BLaER1 treated with 17β-estradiol and CSF1 and Interleukin-3, amounts not matched to agents 10 nM and 100 nM (cell line): ENCODE data around the gene SERAC1.

Source experiments
- H3K27ac ChIP-seq, 11 experiments: shearing (Covaris generic); formaldehyde crosslinking; 2 replicates each; pipeline ENCODE4 v1.8.1; 2022
- H3K27me3 ChIP-seq, 11 experiments: shearing (Covaris generic); formaldehyde crosslinking; 2 replicates each; pipeline ENCODE4 v1.8.1; 2022
- H3K36me3 ChIP-seq, 11 experiments: shearing (Covaris generic); formaldehyde crosslinking; 2 replicates each; pipeline ENCODE4 v1.8.1; 2022
- H3K4me1 ChIP-seq, 10 experiments: shearing (Covaris generic); formaldehyde crosslinking; 2 replicates each; pipeline ENCODE4 v1.8.1; 2022
- H3K4me2 ChIP-seq, 11 experiments: shearing (Covaris generic); formaldehyde crosslinking; 2 replicates each; pipeline ENCODE4 v1.8.1; 2022
- H3K4me3 ChIP-seq, 10 experiments: shearing (Covaris generic); formaldehyde crosslinking; 2 replicates each; pipeline ENCODE4 v1.8.1; 2022
- H3K9ac ChIP-seq, 11 experiments: shearing (Covaris generic); formaldehyde crosslinking; 2 replicates each; pipeline ENCODE4 v1.8.1; 2022
- H3K9me3 ChIP-seq, 11 experiments: shearing (Covaris generic); formaldehyde crosslinking; replicated peaks in 1 of 11; 2 replicates each; pipeline ENCODE4 v1.8.1; 2022
- H4K20me1 ChIP-seq, 11 experiments: shearing (Covaris generic); formaldehyde crosslinking; 2 replicates each; pipeline ENCODE4 v1.8.1; 2022
- Cebpa-rat ChIP-seq, 11 experiments: shearing (Covaris generic); IDR thresholded peaks; 2 replicates each; pipeline ENCODE4 v1.8.1; 2022

Gene SERAC1

GRCh38 chr6:158150701-158151100 lies 17.4 kb downstream of the SERAC1 start:
- no peaks in the 10 kb centered on the region for H3K27me3 ChIP-seq
- H3K27ac ChIP-seq = no peak overlapping the region
- H3K36me3 ChIP-seq = peaks cover 5 to 92% (median 17%) of the 10 kb centered on the region in 11 experiments; a peak in 17 of 22 replicates
- H4K20me1 ChIP-seq = peaks cover 0 to 6% (median 0%) of the 10 kb centered on the region in 11 experiments; a peak in 2 of 22 replicates
- H3K9ac ChIP-seq = no peak overlapping the region
- TF ChIP-seq Cebpa-rat (IDR thresholded peaks at IDR 0.05) = no peak
- no peaks in the 10 kb centered on the region for H3K9me3 ChIP-seq
- no peak overlapping the region for H3K4me2 ChIP-seq
- no peak overlapping the region for H3K4me3 ChIP-seq
- no peaks in the 10 kb centered on the region for H3K4me1 ChIP-seq

GRCh38 chr6:158149641-158150040 lies 18.4 kb downstream of the SERAC1 start:
- no peaks in the 10 kb centered on the region for H3K27me3 ChIP-seq
- no peaks in the 10 kb centered on the region for H3K4me1 ChIP-seq
- H3K9me3 ChIP-seq = no peaks in the 10 kb centered on the region
- no peak overlapping the region for H3K27ac ChIP-seq
- no peak overlapping the region for H3K4me2 ChIP-seq
- no peak overlapping the region for H3K4me3 ChIP-seq
- no peak overlapping the region for H3K9ac ChIP-seq
- peaks cover 5 to 92% (median 14%) of the 10 kb centered on the region in 11 experiments; a peak in 17 of 22 replicates for H3K36me3 ChIP-seq
- H4K20me1 ChIP-seq = peaks cover 0 to 3% (median 0%) of the 10 kb centered on the region in 11 experiments; a peak in 2 of 22 replicates
- no peak for TF ChIP-seq Cebpa-rat (IDR thresholded peaks at IDR 0.05)

- H4K20me1 ChIP-seq = no peaks in the 10 kb centered on the region
- no peak overlapping the region for H3K27ac ChIP-seq
- no peak overlapping the region for H3K4me3 ChIP-seq
- no peak overlapping the region for H3K9ac ChIP-seq
- H3K4me2 ChIP-seq = no peak overlapping the region
- no peak for TF ChIP-seq Cebpa-rat (IDR thresholded peaks at IDR 0.05)
- H3K27me3 ChIP-seq = no peaks in the 10 kb centered on the region
- no peaks in the 10 kb centered on the region for H3K9me3 ChIP-seq
- peaks cover 0 to 4% (median 0%) of the 10 kb centered on the region in 10 experiments; a peak in 4 of 20 replicates for H3K4me1 ChIP-seq
- H3K36me3 ChIP-seq = peaks cover 13 to 87% (median 31%) of the 10 kb centered on the region in 11 experiments; a peak in 21 of 22 replicates
Measured at GRCh38 chr6:158143700-158144099, 24.4 kb downstream of the SERAC1 start.

GRCh38 chr6:158142789-158143188 lies 25.3 kb downstream of the SERAC1 start:
- Histone ChIP-seq H3K36me3 (peaks cover 13 to 86% (median 31%) of the 10 kb centered on the region in 11 experiments; a peak in 21 of 22 replicates), H3K27ac (no peak overlapping the region), H3K9ac (no peak overlapping the region), H3K27me3 (no peaks in the 10 kb centered on the region), H3K4me3 (no peak overlapping the region), H3K9me3 (no peaks in the 10 kb centered on the region), H4K20me1 (no peaks in the 10 kb centered on the region), H3K4me1 (peaks cover 0 to 9% (median 0%) of the 10 kb centered on the region in 10 experiments; a peak in 4 of 20 replicates), H3K4me2 (no peak overlapping the region)
- no peak for TF ChIP-seq Cebpa-rat (IDR thresholded peaks at IDR 0.05)

GRCh38 chr6:158131926-158132325 lies 36.1 kb downstream of the SERAC1 start:
- H3K27ac ChIP-seq = no peak overlapping the region
- no peak overlapping the region for H3K9ac ChIP-seq
- H3K4me2 ChIP-seq = no peak overlapping the region
- peaks cover 0 to 35% (median 0%) of the 10 kb centered on the region in 11 experiments; a peak in 5 of 22 replicates for H3K36me3 ChIP-seq
- H3K27me3 ChIP-seq = no peaks in the 10 kb centered on the region
- peaks cover 0 to 4% (median 0%) of the 10 kb centered on the region in 10 experiments; a peak in 1 of 20 replicates for H3K4me1 ChIP-seq
- no peaks in the 10 kb centered on the region for H3K9me3 ChIP-seq
- no peak overlapping the region for H3K4me3 ChIP-seq
- H4K20me1 ChIP-seq = peaks cover 0 to 4% (median 0%) of the 10 kb centered on the region in 11 experiments; a peak in 1 of 22 replicates
- no peak for TF ChIP-seq Cebpa-rat (IDR thresholded peaks at IDR 0.05)

GRCh38 chr6:158125271-158125670 lies 42.8 kb downstream of the SERAC1 start:
- Histone ChIP-seq H3K9me3 (no peaks in the 10 kb centered on the region), H3K4me2 (no peak overlapping the region), H3K9ac (no peak overlapping the region), H3K36me3 (peaks cover 0 to 80% (median 6%) of the 10 kb centered on the region in 11 experiments; a peak in 9 of 22 replicates), H3K4me3 (no peak overlapping the region), H3K4me1 (no peaks in the 10 kb centered on the region), H3K27me3 (no peaks in the 10 kb centered on the region), H3K27ac (no peak overlapping the region), H4K20me1 (no peaks in the 10 kb centered on the region)
- no peak for TF ChIP-seq Cebpa-rat (IDR thresholded peaks at IDR 0.05)

- Histone ChIP-seq H3K36me3 (peaks cover 0 to 80% (median 6%) of the 10 kb centered on the region in 11 experiments; a peak in 9 of 22 replicates), H3K4me2 (no peak overlapping the region), H3K27me3 (no peaks in the 10 kb centered on the region), H3K4me3 (no peak overlapping the region), H4K20me1 (no peaks in the 10 kb centered on the region), H3K9ac (no peak overlapping the region), H3K9me3 (no peaks in the 10 kb centered on the region), H3K27ac (no peak overlapping the region), H3K4me1 (no peaks in the 10 kb centered on the region)
- TF ChIP-seq Cebpa-rat (IDR thresholded peaks at IDR 0.05) = no peak
Measured at GRCh38 chr6:158124288-158124687, 43.8 kb downstream of the SERAC1 start.

- H4K20me1 ChIP-seq = no peaks in the 10 kb centered on the region
- H3K9ac ChIP-seq = no peak overlapping the region
- H3K4me2 ChIP-seq = no peak overlapping the region
- H3K36me3 ChIP-seq = peaks cover 0 to 89% (median 10%) of the 10 kb centered on the region in 11 experiments; a peak in 13 of 22 replicates
- no peak overlapping the region for H3K4me3 ChIP-seq
- TF ChIP-seq Cebpa-rat (IDR thresholded peaks at IDR 0.05) = no peak
- H3K27ac ChIP-seq = no peak overlapping the region
- no peaks in the 10 kb centered on the region for H3K9me3 ChIP-seq
- no peaks in the 10 kb centered on the region for H3K27me3 ChIP-seq
- H3K4me1 ChIP-seq = no peaks in the 10 kb centered on the region
Measured at GRCh38 chr6:158122048-158122447, 46.0 kb downstream of the SERAC1 start.

DNA sequence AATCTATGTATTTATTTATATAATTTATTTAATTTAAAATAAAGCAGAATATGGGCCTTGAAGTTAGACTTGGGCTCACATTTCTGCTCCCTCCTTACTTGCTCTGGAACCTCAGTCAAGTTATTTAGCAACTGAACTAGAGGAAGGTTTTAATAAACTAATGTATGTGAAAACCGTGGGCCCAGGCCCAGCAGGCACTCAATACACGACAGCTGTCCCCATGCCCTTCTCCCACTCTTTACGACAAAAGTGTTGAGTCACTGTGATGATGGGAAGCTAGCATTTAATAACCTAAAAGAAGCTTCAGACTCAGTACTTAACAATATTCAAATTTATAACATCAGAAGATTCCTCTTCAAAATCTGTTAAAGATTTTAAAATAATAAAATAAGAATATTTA lies 46.7 kb downstream of the SERAC1 start:
- no peak overlapping the region for H3K4me2 ChIP-seq
- no peaks in the 10 kb centered on the region for H3K9me3 ChIP-seq
- H4K20me1 ChIP-seq = no peaks in the 10 kb centered on the region
- H3K4me1 ChIP-seq = no peaks in the 10 kb centered on the region
- H3K27me3 ChIP-seq = no peaks in the 10 kb centered on the region
- no peak overlapping the region for H3K9ac ChIP-seq
- H3K36me3 ChIP-seq = peaks cover 0 to 89% (median 9%) of the 10 kb centered on the region in 11 experiments; a peak in 15 of 22 replicates
- H3K4me3 ChIP-seq = no peak overlapping the region
- TF ChIP-seq Cebpa-rat (IDR thresholded peaks at IDR 0.05) = no peak
- H3K27ac ChIP-seq = no peak overlapping the region

GRCh38 chr6:158118886-158119285 lies 49.2 kb downstream of the SERAC1 start:
- no peak overlapping the region for H3K9ac ChIP-seq
- H3K4me1 ChIP-seq = no peaks in the 10 kb centered on the region
- H3K4me2 ChIP-seq = no peak overlapping the region
- no peak overlapping the region for H3K27ac ChIP-seq
- no peak for TF ChIP-seq Cebpa-rat (IDR thresholded peaks at IDR 0.05)
- no peaks in the 10 kb centered on the region for H3K9me3 ChIP-seq
- H4K20me1 ChIP-seq = no peaks in the 10 kb centered on the region
- H3K27me3 ChIP-seq = no peaks in the 10 kb centered on the region
- no peak overlapping the region for H3K4me3 ChIP-seq
- H3K36me3 ChIP-seq = peaks cover 0 to 92% (median 26%) of the 10 kb centered on the region in 11 experiments; a peak in 16 of 22 replicates
